GM21447 (cell line): Measurements from ENCODE around the gene GTPBP4.
"Not testable (repeated sequence)": the region's sequence is repeated elsewhere in the genome, so short reads cannot be mapped to it uniquely, and the experiment has no call there.

Experiments used
- ATAC-seq: cut with Tn5 transposase; IDR thresholded peaks from one replicate; pipeline ENCODE4 v1.9.1; 2021; ENCODE audit not compliant: unreplicated experiment

Gene GTPBP4

DNA sequence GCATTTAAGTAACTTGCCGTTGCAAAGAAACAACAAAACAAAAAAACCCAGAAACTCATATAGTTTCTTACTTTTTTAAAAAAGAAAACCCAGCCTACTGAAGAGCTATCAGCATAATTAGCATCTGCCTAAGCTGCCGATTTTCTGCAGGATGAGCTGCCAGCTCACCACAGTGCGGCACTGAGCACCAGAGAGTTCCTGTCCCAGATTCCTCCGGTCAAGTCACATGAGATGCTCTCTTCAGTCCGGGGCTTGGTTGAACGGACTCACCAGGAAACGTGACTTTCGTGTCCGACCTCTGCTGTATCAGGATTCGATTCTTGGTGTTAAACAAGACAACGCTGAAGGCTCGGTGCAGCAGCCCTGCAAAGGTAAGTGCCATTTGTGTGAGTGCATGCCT lies 34.2 kb downstream of the GTPBP4 start:
- ATAC-seq, result no peak

DNA sequence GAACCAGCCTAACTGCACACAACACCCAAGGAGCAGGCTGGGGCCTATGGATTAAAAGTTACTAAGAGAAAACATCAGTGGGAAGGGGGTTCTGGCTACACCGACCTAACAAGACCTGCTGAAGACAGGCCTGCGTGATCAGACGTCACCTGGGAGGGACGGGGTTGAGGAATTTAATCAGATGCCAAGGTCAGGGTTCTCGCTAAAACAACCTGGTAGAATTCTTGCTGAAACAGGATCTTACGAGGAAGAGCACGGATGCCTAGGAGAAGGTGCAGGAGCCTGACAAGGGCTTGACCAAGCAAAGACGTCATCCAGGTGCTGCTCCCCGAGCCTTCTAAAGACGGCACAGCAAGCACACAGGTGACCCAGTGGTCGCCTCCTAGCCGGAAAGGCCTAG lies 35.9 kb downstream of the GTPBP4 start:
- no peak for ATAC-seq

DNA sequence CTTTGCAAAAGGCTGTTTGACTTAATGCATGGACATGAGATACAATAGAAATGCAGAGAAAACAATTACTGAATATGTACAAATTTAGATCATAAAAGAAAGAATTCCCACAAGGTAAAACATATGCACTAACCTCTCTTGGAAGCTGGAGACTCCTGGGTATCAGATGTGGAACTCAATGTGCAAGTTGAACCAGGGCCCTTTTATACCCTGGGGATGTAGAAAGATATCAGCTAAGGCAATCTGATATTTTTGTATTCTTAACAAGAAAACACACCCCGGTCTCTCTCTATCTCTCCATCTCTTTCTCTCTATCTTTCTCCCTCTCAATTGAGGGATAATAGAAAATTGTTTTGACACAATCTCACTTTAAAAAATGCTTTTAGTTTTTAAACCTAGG lies 37.4 kb downstream of the GTPBP4 start, which contains the start of gene IDI2:
Gene IDI2, minus strand, starts transcription at position 177 of the 400 bp plus-strand sequence. CDS start 1,136 bp downstream, outside the sequence.
- no peak for ATAC-seq

GRCh38 chr10:1026578-1026977 lies 38.3 kb downstream of the GTPBP4 start:
- ATAC-seq, result no peak

GRCh38 chr10:1029838-1030237 lies 41.6 kb downstream of the GTPBP4 start:
- no peak for ATAC-seq

DNA sequence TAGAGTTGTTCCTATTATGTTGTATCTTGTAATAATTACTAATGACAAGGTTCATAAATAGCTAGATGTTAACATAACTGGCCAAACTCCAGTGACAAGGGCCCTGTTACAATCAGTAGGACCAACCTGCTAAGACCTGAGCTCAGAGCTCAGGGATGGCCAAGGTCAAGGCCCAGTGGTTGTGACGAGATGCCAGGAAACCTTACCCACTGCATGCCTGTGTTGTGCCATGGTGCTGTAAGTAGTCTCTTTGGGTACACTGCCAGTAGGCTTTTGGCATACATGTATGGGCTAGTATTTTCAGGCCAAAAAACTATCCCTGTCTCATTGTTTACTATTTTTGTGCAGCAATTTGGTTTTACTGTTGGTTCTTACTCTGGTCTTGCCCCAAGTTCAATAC lies 45.4 kb downstream of the GTPBP4 start:
- no peak for ATAC-seq

GRCh38 chr10:1034758-1035157 lies 46.5 kb downstream of the GTPBP4 start:
- ATAC-seq, result no peak

GRCh38 chr10:1035201-1035600 lies 47.0 kb downstream of the GTPBP4 start:
- ATAC-seq, result no peak

DNA sequence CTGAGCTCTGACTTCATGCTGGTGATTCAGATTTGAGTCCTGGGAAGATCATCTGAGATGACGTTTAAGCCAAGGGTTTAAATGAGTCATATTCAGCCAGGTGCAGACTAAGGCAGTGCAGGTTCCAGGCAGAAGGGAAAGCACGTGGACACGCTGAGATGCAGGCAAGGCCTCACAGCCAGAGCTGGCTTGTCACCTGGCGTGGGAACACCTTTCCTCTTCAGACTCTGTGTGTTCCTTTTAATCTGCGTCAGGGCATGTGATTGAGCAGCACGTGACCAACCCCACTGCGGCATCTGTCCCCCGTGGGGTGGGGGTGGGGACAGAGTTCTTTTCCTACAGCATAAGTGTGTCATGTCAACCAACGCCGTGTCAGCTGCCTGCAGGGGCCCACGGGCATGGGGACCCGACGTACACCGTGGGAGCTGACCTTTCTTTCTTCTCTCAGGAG lies 48.1 kb downstream of the GTPBP4 start:
- peak; percentile 84 for ATAC-seq

GRCh38 chr10:1037098-1037497 lies 48.9 kb downstream of the GTPBP4 start:
- ATAC-seq, result no peak

DNA sequence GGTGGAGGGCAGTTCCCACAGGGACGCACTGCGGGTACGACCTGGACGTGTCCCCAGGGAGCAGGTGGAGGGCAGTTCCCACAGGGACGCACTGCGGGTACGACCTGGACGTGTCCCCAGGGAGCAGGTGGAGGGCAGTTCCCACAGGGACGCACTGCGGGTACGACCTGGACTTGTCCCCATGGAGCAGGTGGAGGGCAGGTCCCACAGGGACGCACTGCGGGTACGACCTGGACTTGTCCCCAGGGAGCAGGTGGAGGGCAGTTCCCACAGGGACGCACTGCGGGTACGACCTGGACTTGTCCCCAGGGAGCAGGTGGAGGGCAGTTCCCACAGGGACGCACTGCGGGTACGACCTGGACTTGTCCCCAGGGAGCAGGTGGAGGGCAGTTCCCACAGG lies 50.5 kb downstream of the GTPBP4 start:
- not testable (repeated sequence) for ATAC-seq

- ATAC-seq, result no peak
Observed at GRCh38 chr10:1040133-1040532, 51.9 kb downstream of the GTPBP4 start.

DNA sequence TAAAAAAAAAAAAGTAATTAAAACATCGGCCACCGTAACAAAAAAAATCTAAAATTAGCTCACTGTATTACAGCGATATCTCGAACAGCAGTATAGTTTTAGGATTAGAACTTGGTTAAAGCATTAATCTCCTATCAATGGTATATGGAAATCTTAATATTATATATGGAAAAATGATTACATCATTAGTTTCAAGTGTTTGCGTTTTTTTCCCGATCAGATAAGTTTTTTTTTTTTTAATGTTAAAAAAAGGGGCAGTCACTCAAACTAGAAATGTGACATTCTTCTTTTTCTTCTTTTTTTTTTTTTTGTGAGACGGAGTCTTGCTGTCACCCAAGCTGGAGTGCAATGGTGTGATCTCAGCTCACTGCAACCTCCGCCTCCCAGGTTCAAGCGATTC lies 53.3 kb downstream of the GTPBP4 start:
- no peak for ATAC-seq

DNA sequence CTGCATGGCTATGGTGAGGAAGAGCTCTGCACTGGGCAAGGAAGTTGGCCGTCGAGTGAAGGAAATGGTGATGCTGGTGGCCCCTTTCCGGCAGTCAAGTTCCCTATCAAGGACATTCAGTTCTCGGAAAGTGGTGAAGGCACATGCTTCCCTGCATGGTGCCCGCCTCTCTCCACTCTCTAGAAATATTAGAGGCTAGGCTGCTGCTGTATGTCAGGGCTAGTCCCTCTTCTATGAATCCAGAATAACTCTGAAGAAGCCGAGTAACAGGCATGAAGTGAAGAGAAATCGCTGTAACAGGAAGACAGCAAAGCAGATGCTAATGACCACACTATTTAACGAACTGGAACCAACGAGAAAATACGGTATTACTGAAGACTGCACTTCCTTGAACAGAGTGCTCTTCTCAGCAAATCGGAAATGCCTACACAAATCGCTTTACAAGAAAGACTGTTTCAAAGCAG lies 55.3 kb downstream of the GTPBP4 start:
- peak; percentile 62 for ATAC-seq

- ATAC-seq, result no peak
Observed at GRCh38 chr10:1044146-1044545, 55.9 kb downstream of the GTPBP4 start.

DNA sequence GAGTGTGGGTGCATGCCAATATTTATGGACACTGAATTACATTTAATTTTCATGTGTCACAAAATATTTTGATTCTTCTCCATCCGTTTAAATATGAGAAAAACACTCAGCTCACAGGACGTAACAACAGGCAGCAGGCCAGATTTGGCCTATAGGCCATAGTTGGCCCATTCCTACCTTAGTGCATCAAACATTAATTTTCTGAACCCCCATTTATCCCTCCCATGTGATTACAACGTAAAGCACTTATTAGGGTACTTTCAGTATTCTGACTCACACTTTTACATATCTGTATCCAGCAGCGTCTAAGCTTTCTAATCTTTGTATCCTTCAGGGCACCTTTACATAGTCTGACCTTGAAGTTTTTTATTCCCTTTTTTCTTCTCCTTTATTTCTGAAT lies 56.7 kb downstream of the GTPBP4 start:
- no peak for ATAC-seq

DNA sequence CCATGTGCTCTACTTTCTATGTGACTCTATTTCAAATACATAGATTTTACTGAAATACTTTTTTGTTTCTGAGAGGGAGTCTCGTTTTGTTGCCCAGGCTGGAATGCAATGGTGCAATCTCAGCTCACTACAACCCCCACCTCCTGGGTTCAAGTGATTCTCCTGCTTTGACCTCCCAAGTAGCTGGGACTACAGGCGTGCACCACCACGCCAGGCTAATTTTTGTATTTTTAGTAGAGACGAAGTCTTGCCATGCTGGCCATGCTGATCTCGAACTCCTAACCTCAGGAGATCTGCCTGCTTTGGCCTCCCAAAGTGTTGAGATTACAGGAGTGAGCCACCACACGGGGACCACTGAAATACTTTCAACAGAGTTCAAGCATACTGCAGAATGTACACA lies 57.2 kb downstream of the GTPBP4 start:
- no peak for ATAC-seq

DNA sequence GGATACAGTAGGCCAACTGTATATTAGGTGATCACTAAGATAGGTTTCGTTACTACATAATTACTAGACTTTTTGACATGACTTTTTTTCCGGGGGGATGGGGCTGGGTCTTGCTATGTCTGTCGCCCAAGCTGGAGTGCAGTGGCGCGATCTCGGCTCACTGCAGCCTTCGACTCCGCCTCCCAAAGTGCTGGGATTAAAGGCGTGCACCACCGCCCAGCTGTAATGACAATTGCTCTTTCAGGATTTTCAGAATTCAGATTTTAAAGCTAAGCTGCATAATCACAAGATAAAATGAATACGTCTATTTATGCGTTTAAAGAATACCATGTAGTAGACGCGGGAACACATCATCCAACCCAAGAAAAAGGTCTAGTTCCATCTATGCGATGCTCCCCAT lies 59.7 kb downstream of the GTPBP4 start:
- no peak for ATAC-seq

DNA sequence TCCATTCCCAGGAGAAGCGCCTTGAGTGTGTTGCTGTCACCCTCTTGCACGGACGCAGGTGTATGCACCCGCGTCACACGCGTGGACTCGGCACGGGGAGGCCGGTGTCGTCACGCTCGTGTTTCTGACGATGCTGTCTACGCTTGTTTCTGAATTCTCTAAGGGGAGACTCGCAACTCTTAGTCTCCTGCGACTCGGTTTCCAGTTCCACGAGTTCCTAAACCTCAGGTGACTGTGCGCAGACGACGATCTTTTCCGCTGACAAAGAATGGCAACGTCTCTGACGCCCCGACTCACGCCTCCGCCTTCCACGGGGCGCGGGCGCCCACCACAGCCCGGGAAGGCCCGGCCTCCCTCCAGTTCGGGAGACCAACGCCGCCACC lies 60.1 kb downstream of the GTPBP4 start:
- ATAC-seq, result peak; percentile 5

DNA sequence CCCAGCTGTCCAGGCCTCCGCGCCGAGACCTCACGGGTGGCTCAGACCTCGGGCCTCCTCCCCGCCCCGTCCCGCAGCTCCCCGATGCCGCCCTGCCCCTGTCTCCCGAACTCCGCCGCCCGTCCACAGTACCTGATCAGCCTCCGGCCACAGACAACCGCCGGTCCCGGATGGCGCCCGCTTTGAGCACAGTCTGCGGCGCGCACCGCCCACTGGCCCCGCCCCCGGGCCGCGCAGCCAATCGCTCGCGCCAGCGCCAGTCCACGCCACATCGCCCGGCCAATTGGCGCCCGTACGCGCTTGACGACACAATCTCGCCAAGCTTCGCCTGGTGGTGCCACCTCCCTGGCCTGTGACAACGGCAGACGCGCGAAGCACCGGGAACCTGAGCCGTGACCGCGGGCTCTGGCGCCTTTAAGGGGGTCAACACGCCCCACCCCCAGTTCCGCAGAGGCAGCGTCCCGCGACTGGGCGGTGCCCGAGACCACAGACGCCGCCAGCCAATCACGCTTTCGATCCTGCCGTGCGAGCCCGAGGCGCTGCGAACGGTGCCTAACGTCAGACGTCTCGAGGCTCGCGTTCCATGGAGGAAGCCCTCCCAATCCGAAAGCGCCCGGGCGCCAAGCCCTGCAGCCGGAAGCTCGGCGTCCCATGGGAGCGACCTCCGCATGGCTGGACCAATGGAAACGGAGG lies 60.6 kb downstream of the GTPBP4 start, which contains the start of gene IDI1:
Gene IDI1, minus strand, starts transcription at position 388 of the 693 bp plus-strand sequence. Its CDS starts 116 bp downstream, at position 272.
- peak; percentile 78 for ATAC-seq

DNA sequence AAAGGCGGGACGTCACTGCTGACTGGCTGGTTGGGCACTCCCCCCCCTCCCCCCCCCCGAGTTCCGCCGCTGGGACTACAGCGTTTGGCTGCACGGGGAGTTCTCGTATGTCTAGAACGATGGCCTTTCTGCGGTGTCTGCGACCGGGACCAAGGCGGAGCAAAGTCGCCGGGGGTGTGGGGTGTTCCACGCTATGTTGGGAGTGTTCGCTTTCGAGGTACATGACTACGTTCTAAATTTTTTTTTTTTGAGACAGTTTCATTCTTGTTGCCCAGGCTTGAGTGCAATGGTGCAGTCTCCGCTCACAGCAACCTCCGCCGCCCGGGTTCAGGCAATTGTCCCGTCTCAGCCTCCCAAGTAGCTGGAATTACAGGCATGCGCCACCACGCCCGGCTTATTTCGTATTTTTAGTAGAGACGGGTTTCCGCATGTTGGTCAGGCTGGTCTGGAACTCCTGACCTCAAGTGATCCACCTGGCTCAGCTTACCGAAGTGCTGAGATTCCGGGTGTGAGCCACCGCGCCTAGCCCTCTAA lies 61.3 kb downstream of the GTPBP4 start:
- no peak for ATAC-seq

DNA sequence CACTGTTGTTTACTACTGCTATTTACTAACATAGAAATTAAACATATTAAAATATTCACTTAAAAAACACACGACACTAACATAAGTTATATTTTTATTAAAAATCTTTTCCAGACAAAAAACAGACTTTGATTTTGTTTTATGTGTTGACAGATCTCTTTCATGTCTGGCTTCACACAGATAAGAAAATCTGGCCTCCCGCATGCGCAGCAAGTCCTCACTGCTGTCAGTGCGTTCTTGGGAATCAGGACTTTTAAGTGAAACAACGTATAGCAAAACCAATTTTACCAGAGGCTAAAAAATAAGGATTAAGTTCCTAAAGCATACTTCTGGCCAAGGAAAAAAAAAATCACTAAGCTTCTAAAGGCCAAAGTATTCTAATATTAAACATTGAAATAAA lies 61.9 kb downstream of the GTPBP4 start:
- no peak for ATAC-seq

DNA sequence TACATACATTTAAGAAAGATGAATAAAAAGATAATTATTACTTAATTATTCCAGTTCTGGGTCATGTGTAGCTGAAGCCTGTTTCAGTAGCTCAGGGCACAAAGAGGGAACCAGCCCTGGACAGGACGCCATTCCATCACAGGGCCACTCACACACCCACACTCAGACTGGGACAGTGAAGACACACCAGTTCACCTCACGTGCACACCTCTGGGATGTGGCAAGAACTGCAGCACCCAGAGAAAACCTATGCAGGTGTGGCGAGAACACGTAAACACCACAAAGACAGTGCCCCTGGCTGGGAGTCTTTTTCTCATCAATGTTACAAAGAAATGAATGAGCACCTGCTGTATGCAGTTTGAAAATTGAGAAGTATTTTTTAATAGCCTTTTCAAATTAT lies 62.3 kb downstream of the GTPBP4 start:
- ATAC-seq, result no peak
